Heart left ventricle (tissue), 13 donors: ENCODE data around the gene ZNF354C.

Experiments
- POLR2A ChIP-seq, 2 donors: fragments of 450-650 bp; IDR thresholded peaks; one replicate each; pipeline ENCODE4 v1.6.1; 2017; ENCODE audit warnings: antibody characterized with exemption in 2 of 2, mild to moderate bottlenecking in 2 of 2, moderate library complexity in 2 of 2
- TF ChIP-seq, protein P1 (sequence below), 12 donors: fragments of 200-600 bp; sonication (generic) in 4 of 12; IDR thresholded peaks; one replicate each; pipeline versions ENCODE4 v1.5.0 to v1.8.0; 2018 to 2022; ENCODE audit warnings: antibody characterized with exemption in 12 of 12, mild to moderate bottlenecking in 5 of 12
- donor health status: ischemic (EF 13 %, LVEDD 7.1; RV severe dilation, severe dysfunction).
- donor health status: DM: no; HTN: yes; CAD: no.
- donor health status: DM: no; HTN: no; CAD: no.
- donor health status: ischemic (EF 25% LVEDD 6.9; RV normal size, moderate dysfunction).
- donor health status: ischemic (EF 25% LVEDD 5.7; RV mildly dilated, moderate dysfunction).
- donor health status: ischemic (EF 35%, LVEDD 5.7; RV mildly dilated, moderate dysfunction).
- donor health status: nonischemic (EF 11% LVEDD 7.7; RV severe dilation, severe dysfunction).
- donor health status: DM: yes; HTN: yes; CAD: no.
- donor health status: PGD.
- donor health status: ischemic (EF 29% LVEDD 5.4; RV normal size, mild dysfunction).
- donor health status: nonischemic (EF 23%, LVEDD 6.1; RV moderate dilation, normal function).

DNA sequence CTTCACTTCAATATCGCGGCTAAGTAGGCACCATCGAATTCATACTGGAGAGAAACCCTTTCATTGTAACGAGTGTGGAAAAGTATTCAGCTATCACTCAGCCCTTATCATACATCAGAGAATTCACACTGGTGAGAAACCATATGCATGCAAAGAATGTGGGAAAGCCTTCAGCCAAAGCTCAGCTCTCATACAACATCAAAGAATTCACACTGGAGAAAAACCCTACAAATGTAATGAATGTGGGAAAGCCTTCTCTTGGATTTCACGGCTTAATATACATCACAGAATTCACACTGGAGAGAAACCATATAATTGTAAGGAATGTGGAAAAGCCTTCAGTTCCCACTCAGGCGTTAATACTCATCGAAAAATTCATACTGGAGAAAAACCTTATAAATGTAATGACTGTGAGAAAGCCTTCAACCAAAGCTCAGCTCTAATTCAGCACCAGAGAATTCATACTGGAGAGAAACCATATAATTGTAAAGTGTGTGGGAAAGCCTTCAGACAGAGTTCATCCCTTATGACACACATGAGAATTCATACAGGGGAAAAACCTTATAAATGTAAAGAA, 27.1 kb upstream of the ZNF354C start:
- no peak for TF ChIP-seq POLR2A (IDR thresholded peaks at IDR 0.05)
- TF ChIP-seq, protein P1, sequence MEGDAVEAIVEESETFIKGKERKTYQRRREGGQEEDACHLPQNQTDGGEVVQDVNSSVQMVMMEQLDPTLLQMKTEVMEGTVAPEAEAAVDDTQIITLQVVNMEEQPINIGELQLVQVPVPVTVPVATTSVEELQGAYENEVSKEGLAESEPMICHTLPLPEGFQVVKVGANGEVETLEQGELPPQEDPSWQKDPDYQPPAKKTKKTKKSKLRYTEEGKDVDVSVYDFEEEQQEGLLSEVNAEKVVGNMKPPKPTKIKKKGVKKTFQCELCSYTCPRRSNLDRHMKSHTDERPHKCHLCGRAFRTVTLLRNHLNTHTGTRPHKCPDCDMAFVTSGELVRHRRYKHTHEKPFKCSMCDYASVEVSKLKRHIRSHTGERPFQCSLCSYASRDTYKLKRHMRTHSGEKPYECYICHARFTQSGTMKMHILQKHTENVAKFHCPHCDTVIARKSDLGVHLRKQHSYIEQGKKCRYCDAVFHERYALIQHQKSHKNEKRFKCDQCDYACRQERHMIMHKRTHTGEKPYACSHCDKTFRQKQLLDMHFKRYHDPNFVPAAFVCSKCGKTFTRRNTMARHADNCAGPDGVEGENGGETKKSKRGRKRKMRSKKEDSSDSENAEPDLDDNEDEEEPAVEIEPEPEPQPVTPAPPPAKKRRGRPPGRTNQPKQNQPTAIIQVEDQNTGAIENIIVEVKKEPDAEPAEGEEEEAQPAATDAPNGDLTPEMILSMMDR (IDR thresholded peaks at IDR 0.05), result no peak
